GM11168 (cell line): ENCODE measurements around the gene ADAM33.

Experiments used
- in situ Hi-C: fragments of 300-500 bp; cut with MboI; formaldehyde crosslinking; loops from one replicate; pipeline ENCODE4 v1.12.0; 2022; ENCODE audit warnings: low sequenced_read_pairs; ENCODE audit not compliant: unreplicated experiment

ADAM33 gene, protein sequence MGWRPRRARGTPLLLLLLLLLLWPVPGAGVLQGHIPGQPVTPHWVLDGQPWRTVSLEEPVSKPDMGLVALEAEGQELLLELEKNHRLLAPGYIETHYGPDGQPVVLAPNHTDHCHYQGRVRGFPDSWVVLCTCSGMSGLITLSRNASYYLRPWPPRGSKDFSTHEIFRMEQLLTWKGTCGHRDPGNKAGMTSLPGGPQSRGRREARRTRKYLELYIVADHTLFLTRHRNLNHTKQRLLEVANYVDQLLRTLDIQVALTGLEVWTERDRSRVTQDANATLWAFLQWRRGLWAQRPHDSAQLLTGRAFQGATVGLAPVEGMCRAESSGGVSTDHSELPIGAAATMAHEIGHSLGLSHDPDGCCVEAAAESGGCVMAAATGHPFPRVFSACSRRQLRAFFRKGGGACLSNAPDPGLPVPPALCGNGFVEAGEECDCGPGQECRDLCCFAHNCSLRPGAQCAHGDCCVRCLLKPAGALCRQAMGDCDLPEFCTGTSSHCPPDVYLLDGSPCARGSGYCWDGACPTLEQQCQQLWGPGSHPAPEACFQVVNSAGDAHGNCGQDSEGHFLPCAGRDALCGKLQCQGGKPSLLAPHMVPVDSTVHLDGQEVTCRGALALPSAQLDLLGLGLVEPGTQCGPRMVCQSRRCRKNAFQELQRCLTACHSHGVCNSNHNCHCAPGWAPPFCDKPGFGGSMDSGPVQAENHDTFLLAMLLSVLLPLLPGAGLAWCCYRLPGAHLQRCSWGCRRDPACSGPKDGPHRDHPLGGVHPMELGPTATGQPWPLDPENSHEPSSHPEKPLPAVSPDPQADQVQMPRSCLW

DNA sequence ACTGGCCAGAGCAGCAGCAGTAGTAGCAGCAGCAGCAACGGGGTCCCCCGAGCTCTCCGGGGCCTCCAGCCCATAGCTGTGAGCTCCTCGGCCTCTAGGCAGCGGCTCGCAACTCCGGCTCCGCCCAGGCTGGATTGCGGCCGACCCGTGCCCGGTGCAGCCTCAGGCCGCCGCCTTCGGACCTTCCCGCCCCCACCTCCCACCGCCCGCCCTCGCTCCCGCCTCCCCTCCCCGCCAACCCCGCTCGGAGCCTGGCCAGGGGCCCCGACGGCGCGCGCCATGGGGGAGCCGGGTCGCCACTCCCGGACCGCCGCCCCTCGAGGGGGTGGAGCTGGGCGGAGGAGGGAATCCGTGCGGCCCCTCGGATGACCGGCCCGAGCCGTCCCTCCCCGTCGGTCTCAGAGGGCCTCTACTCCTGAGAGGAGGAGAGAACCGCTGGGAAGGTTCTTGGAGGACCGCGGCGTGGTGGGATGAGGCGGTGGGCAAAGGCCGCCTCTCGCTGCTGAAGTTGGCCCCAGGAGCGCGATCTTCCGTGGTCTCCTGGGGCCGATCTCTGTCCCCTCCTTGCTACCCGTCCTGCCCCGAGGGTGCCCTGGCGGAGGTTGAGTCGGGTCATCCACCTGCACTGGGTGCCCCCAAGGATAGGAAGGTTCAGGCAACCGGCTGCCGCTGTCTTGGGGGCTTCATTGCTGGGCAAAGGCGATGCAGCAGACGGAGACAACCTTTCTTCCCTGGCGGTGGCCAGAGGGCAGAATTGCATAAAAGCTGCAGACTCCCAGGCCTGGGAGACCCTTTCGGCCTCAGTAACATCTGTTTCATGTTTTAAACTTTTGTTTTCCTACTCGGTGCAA is at the start of gene ADAM33:
ADAM33 (minus strand) TSS at position 80 of the 851 bp plus-strand sequence; CDS start at position 74, 6 bp downstream.
- in situ Hi-C loops = no loop called here

DNA sequence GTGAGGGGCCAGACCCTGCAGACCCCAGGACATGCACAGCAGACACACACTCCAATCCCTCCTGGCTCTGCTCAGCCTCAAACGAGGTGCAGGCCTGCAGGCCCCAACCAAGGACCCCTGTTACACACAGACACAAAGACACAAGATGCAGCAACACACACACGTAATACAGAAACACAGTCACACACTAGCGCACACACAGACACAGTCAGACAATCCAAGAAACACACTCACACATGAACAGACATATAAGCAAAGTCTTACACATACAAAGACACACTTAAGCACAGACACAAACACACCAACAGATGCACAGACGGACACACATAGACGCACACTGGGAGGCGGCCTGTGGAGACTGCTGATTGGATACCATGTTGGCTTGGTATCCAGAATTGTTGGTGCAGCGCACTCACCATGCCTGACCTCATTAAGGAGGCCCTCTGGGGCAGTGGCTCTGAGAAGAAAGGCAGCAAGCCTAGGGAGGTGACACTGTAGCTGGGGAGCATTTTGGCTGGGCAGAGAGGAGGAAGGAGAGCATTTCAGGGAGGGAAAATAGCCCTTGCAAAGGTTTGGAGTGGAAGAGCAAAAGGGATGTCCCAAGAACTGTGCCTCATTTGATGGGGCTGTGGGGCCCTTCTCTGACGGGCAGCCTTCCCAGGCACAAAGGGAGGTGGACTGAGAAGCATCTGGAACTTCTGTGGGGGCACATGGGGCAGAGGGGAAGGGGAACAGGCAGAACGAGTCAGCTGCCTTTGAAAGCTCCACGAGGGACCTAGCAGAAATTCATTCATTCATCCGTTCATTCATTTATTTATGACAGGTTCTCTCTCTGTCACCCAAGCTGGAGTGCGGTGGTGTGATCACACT is 49.2 kb upstream of the ADAM33 start:
- in situ Hi-C loops = no loop called here

- in situ Hi-C loops = no loop called here
Observed at GRCh38 chr20:3729811-3730540, 48.2 kb upstream of the ADAM33 start.

DNA sequence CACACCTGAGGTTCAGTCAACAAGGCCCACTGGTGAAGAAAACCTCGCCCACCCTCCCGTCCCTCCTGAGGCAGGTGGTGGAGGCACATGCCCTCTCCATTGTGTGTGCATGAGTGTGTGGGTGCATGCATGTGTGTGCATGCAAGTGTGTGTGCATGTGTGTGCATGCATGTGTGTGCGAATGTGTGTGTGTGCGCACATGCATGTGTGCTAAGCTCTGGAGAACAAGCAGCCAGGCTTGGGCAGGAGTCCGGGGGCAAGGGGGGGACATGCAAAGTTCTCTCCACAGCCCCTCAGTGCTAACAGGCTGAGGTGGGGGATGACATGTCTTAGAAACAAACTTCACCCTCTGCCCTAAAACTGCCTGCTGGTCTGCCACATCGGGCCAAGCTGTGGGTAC is 47.6 kb upstream of the ADAM33 start:
- in situ Hi-C loops = no loop called here

DNA sequence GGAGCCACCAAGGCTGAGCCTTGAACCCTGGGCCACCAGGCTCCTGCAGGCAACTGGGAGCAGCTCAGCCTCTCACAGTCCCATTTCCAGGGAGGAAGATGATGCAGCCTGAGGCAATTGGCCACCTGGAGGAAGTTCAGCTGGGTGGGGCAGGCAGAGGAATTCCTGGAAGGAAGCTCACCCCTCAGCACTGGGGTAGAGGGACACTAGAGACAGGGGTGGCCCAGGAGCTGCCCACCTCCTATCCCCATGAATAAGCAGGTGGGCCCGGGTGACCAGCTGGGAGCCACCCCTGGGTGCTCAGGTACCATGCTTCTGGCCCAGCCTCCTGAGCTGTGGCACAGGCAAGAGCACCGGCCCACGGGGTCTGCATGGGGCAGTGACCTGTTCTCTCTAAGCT is 47.1 kb upstream of the ADAM33 start:
- in situ Hi-C loops = no loop called here

GRCh38 chr20:3728354-3728753 is 46.5 kb upstream of the ADAM33 start:
- in situ Hi-C loops = no loop called here

DNA sequence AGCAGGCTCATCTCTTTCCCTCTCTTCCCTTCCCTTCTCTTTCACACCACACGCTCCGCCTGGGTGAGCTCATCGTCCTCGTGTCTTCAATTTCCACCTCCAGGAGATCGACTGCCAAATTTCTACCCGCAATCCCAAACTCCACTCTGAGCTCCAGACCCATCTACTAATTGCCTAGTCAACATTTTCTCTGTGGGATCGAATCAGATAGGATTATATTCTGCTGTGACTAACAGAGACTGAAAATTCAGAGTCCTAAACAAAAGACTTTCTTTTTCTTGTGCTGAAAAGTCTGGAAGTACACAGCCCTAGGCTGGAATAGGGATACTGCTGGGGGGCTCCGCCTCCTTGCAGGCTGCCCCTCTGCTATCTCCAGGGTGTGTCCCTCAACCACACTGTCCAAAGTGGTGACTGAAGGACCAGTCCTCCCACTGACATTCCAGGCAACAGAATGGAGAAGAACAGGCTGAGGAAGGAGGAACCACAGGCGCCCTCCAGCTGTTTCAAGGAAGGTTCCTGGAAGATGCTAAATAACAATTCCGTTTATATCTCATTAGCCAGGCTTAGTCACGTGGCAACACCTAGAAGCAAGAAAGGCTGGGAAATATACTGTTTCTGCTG is 45.7 kb upstream of the ADAM33 start:
- in situ Hi-C loops = no loop called here

DNA sequence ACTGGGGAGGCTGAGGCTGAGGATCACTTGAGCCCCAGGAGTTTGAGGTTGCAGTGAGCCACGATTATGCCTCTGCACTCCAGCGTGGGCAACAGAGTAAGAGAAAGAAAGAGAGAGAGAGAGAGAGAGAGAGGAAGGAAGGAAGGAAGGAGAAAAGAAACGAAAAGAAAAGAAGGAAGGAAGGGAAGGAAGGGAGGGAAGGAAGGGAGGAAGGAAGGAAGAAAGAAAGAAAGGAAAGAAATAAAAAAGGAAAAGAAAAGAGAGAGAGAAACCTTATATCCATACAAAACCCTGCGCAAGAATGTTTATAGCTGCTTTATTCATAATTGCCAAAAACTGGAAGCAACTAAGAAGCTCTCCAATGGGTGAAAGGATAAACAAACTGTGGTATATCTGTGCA is 42.5 kb upstream of the ADAM33 start:
- in situ Hi-C loops = no loop called here

GRCh38 chr20:3723284-3723683 is 41.5 kb upstream of the ADAM33 start:
- in situ Hi-C loops = no loop called here

DNA sequence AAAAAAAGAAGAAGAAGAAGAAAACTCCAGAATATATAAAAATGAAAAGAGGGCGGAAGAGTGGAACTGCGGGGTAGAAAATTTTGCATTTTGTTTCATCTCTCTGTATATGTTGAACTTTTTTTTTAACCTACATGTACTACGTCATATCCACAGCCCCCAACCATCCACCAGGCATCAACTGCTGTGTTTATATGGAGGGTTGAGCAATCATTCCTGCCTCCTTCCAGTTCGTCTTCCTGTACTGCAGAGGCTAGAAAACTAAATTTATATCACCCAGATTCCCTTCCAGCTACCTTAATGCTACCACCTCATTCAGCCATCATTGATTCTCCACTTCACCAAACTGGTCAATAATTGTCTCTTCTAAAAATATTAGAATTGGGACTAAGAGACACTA is 40.1 kb upstream of the ADAM33 start:
- in situ Hi-C loops = no loop called here

DNA sequence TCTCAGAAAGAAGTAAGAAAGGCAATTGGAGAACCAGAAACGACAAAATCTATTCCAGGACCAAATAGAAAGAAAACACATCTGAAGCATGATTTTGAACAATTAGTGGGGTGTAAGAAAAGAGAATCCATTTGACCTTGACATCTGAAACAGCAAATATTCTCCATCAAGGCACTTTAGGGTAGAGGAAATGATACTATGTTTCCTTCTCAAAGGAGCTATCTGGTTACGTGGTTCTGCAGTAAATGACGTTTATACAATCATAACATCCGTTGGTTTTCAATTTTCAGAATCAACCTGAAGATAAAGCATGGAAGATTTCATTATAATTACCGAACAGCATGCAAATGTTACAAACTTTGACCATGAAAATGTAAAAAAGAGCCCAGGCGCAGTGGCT is 38.8 kb upstream of the ADAM33 start:
- in situ Hi-C loops = no loop called here

- in situ Hi-C loops = no loop called here
Observed at GRCh38 chr20:3720068-3720467, 38.3 kb upstream of the ADAM33 start.

GRCh38 chr20:3719046-3719445 is 37.2 kb upstream of the ADAM33 start:
- in situ Hi-C loops = loop anchor here (10.0 kb wide), 1 partner anchor 1006 kb away; the partner anchor contains the start of gene PRND

DNA sequence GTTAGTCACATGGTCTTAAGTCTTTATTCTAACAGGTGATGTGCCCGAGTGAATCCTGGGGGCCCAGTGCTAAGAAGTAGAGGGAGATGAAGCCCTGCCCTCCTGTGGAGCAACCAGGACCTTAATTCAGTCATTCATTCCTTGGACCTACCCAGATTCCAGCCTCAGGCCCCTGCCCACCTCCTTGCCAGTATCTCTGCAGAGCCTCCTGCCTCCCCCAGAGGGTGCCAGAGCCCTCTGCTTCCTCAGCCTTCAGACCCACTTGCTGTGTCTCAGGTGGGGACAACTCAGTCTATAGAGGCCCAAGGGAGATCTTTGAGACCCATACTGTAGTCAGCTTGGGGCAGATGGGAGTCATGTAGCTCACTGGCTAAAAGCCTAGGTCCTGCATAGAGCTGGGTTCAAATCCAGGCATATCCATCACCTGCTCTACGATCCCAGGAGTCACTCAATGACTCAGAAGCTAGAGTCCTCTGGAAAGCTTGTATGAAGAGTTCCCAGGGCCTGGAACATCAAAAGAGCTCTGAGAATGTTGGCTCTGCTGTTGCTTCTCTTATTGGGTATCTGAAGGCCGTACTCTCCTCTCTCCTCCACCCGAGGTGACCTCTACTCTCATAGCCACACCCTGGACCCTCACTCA is 34.5 kb upstream of the ADAM33 start:
- in situ Hi-C loops = loop anchor here (10.0 kb wide), 1 partner anchor 1008 kb away; the partner anchor contains the start of gene PRND

GRCh38 chr20:3714092-3714491 is 32.3 kb upstream of the ADAM33 start:
- in situ Hi-C loops = loop anchor here (10.0 kb wide), 1 partner anchor 1011 kb away; the partner anchor contains the start of gene PRND

DNA sequence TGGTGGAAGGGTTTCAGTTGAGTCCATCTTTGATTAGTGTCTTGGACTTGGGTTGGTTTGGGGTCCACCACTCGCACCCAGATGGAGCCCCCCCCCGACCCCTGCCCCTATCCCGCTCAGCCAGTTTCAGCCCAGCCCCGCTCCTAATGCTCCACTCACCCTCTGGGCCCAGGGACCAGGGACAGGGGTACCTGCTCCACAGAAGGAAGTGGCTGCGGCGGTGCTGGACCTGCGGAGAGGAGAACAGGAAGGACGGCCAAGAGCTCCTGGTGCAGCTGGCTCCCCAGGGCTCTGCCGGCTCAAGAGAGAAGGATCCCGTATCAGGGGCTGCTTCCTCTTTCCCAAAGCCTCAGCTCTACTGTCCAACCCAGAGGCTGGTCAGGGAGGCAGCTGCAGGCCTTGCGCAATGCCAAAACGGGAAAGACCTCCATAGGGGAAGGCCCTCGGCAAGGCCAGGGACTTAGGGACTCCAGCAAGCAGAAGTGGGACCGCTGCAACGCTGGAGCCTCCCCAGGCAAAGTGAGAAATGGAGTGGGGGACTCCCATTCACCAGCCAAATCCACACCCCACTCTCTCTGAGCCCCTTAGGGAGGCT is 30.6 kb upstream of the ADAM33 start, which contains the start of gene SIGLEC1:
SIGLEC1 (minus strand) TSS at position 322 of the 595 bp plus-strand sequence. CDS start 5,472 bp downstream, outside the sequence.
- in situ Hi-C loops = loop anchor here (10.0 kb wide), 1 partner anchor 1012 kb away; the partner anchor contains the start of gene PRND

DNA sequence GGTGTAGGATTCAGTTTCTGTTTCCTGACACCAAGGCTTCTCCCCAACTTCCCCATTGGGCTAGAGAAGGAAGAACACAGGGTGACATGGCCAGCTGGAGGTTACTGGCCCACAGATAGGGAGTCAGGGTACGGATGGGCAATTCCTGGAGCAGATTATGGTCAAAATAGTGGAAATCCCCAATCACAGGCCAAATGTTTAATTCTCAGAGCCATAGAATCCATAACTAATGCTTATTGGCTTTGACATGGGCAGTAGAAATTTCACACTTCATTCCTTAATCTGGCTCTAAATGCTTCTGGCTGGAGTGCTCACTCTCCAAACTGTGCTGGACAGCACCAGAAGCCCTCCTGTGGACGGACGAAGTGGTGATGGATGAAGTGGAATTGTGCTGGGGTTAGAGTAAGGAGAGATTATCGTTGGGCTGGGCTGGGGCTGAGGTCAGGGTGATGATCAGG is 29.7 kb upstream of the ADAM33 start:
- in situ Hi-C loops = loop anchor here (10.0 kb wide), 1 partner anchor 1013 kb away; the partner anchor contains the start of gene PRND
